OCI-LY3 (cell line): ENCODE results near the gene RASL12.

Experiments
- H2AFZ ChIP-seq: fragments of 200-600, 300-600 bp; shearing (Covaris generic); 2 replicates; pipeline ENCODE4 v1.6.0; 2014; ENCODE audit warnings: antibody characterized with exemption, low read depth, low read length
- H3K27ac ChIP-seq: fragments of 200-600, 300-600 bp; sonication (generic); 2 replicates; pipeline ENCODE4 v1.5.1; 2014; ENCODE audit warnings: mild to moderate bottlenecking, low read length, moderate library complexity, mixed read lengths
- H3K27me3 ChIP-seq: fragments of 200-600, 300-600 bp; sonication (generic); 2 replicates; pipeline ENCODE4 v1.6.1; 2014; ENCODE audit warnings: low read depth, low read length, mixed read lengths
- H3K36me3 ChIP-seq: fragments of 200-600, 300-600 bp; sonication (generic); replicated peaks from 2 replicates; pipeline ENCODE3; 2014; ENCODE audit warnings: low read depth, low read length, mixed read lengths
- H3K4me1 ChIP-seq: fragments of 300-600, 200-600 bp; sonication (generic); 2 replicates; pipeline ENCODE4 v1.6.1; 2014; ENCODE audit warnings: low read length, mixed read lengths
- H3K4me2 ChIP-seq: fragments of 200-600, 300-600 bp; sonication (generic); 2 replicates; pipeline ENCODE4 v1.6.1; 2014; ENCODE audit warnings: low read length, mixed read lengths
- H3K4me3 ChIP-seq: fragments of 300-600, 200-600 bp; sonication (generic); 2 replicates; pipeline ENCODE4 v1.5.1; 2014; ENCODE audit warnings: antibody characterized with exemption, mild to moderate bottlenecking, low read length, moderate library complexity
- H3K79me2 ChIP-seq: fragments of 300-600, 200-600 bp; shearing (Covaris generic); 2 replicates; pipeline ENCODE4 v1.6.1; 2014; ENCODE audit warnings: mild to moderate bottlenecking, low read length, mixed read lengths
- H3K9ac ChIP-seq: fragments of 300-600, 200-600 bp; shearing (Covaris generic); 2 replicates; pipeline ENCODE4 v1.6.0; 2014; ENCODE audit warnings: mild to moderate bottlenecking, low read length, moderate library complexity
- H3K9me3 ChIP-seq: fragments of 200-600, 300-600 bp; shearing (Covaris generic); 2 replicates; pipeline ENCODE4 v1.6.1; 2014; ENCODE audit warnings: low read length, mixed read lengths; ENCODE audit not compliant: insufficient read depth
- H4K20me1 ChIP-seq: fragments of 200-600, 300-600 bp; sonication (generic); 2 replicates; pipeline ENCODE4 v1.6.1; 2016; ENCODE audit warnings: low read length, mixed read lengths; ENCODE audit not compliant: insufficient read depth
- EZH2phosphoT487 ChIP-seq: fragments of 200-600 bp; shearing (Covaris generic); IDR thresholded peaks from 2 replicates; pipeline ENCODE4 v1.6.1; 2018; ENCODE audit warnings: antibody characterized with exemption, mixed run types, low read depth
- TF ChIP-seq, protein P1 (sequence below): fragments of 200-600, 300-600 bp; sonication (generic); IDR thresholded peaks from 2 replicates; pipeline ENCODE4 v1.5.1; 2014; ENCODE audit warnings: antibody characterized with exemption, low read length, low read depth

Gene RASL12

DNA sequence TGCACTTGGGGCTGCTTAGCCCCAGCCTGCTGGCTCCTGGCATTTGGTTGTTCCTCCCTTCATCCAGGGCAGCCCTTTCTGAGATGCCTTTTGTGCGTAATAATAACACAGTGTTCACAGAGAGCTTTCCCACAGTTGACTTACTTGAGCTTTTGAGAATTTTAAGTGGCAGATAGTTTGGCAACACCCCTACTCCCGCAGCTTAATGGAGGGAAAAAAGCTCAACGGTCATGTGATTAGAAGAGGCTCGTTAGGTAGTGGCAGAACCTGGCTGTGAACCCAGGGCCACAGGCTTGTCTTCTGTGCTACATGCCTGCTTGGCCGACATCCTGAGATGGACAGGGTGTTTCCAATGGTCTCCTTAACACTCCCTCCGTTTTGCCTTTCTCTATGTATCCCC, 13.5 kb upstream of the RASL12 start:
- no peak overlapping the region for H3K4me3 ChIP-seq
- H2AFZ ChIP-seq, result no peak overlapping the region
- H3K4me2 ChIP-seq, result no peak overlapping the region
- H3K9ac ChIP-seq, result no peak overlapping the region
- no peaks in the 10 kb centered on the region for H3K4me1 ChIP-seq
- TF ChIP-seq, protein P1, sequence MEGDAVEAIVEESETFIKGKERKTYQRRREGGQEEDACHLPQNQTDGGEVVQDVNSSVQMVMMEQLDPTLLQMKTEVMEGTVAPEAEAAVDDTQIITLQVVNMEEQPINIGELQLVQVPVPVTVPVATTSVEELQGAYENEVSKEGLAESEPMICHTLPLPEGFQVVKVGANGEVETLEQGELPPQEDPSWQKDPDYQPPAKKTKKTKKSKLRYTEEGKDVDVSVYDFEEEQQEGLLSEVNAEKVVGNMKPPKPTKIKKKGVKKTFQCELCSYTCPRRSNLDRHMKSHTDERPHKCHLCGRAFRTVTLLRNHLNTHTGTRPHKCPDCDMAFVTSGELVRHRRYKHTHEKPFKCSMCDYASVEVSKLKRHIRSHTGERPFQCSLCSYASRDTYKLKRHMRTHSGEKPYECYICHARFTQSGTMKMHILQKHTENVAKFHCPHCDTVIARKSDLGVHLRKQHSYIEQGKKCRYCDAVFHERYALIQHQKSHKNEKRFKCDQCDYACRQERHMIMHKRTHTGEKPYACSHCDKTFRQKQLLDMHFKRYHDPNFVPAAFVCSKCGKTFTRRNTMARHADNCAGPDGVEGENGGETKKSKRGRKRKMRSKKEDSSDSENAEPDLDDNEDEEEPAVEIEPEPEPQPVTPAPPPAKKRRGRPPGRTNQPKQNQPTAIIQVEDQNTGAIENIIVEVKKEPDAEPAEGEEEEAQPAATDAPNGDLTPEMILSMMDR, result no peak
- TF ChIP-seq EZH2phosphoT487, result no peak
- peaks cover 46% of the 10 kb centered on the region for H3K27me3 ChIP-seq
- H3K9me3 ChIP-seq, result no peaks in the 10 kb centered on the region
- H3K36me3 ChIP-seq, result no peaks in the 10 kb centered on the region
- H4K20me1 ChIP-seq, result no peaks in the 10 kb centered on the region
- H3K27ac ChIP-seq, result no peak overlapping the region
- H3K79me2 ChIP-seq, result no peaks in the 10 kb centered on the region

DNA sequence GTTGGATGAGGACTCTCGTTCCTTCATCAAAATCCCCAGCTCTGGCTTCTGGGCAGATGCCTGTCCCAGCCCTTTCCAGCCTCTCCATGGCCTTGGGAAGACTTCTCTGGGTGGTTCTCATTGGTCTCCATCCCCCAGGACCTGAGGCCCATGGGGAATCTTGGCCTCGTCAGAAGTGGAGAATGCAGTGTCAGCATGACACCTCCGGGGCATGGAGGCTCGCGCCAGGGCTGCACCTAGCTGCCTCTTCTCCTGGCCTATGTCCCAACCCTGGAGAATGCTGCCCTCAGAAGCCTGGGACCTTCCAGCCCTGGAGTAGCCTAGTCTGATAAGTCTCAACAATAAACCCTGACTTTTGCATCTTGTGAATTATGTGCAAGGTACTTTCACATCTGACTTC, 11.8 kb upstream of the RASL12 start:
- Histone ChIP-seq H4K20me1 (no peaks in the 10 kb centered on the region), H3K79me2 (no peaks in the 10 kb centered on the region), H3K4me2 (no peak overlapping the region), H3K4me1 (peaks cover under 1% of the 10 kb centered on the region; the same call in 1 of the 2 replicates), H3K9ac (no peak overlapping the region), H3K4me3 (no peak overlapping the region), H3K27ac (no peak overlapping the region), H3K9me3 (no peaks in the 10 kb centered on the region), H2AFZ (no peak overlapping the region), H3K27me3 (peaks cover 39% of the 10 kb centered on the region), H3K36me3 (no peaks in the 10 kb centered on the region)
- no peak for TF ChIP-seq EZH2phosphoT487
- TF ChIP-seq, protein P1, result no peak

DNA sequence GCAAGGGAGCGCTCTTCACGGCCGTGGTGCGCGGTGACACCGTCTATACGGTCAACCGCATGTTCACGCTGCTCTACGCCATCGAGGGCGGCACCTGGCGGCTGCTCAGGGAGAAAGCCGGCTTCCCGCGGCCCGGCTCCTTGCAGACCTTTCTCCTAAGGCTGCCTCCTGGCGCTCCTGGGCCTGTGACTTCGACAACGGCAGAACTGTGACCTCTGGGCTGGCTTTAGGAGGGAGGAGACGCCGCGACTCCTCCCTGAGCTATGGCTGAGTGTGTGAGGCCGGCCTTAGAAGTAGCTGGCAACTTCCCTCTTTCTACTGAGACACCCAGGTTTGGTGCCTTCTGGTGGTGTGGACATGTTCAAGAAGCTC, 10.2 kb upstream of the RASL12 start:
- Histone ChIP-seq H4K20me1 (no peaks in the 10 kb centered on the region), H2AFZ (no peak overlapping the region), H3K4me2 (no peak overlapping the region), H3K4me1 (peaks cover 7% of the 10 kb centered on the region), H3K27ac (no peak overlapping the region), H3K4me3 (no peak overlapping the region), H3K9me3 (no peaks in the 10 kb centered on the region), H3K27me3 (peaks cover 23% of the 10 kb centered on the region), H3K36me3 (no peaks in the 10 kb centered on the region), H3K9ac (no peak overlapping the region), H3K79me2 (no peaks in the 10 kb centered on the region)
- TF ChIP-seq, protein P1, result no peak
- TF ChIP-seq EZH2phosphoT487, result no peak

DNA sequence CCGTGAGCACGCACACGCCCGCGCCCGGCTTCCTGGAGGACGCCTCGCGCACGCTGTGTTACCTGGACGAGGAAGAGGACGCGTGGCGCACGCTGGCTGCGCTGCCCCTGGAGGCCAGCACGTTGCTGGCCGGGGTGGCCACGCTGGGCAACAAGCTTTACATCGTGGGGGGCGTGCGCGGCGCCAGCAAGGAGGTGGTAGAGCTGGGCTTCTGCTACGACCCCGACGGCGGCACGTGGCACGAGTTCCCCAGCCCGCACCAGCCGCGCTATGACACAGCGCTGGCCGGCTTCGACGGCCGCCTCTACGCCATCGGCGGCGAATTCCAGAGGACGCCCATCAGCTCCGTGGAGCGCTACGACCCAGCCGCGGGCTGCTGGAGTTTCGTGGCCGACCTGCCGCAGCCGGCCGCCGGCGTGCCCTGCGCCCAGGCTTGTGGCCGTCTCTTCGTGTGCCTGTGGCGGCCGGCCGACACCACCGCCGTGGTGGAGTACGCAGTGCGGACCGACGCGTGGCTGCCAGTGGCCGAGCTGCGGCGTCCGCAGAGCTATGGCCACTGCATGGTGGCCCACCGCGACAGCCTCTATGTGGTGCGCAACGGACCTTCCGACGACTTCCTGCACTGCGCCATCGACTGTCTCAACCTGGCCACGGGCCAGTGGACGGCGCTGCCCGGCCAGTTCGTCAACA, 9.6 kb upstream of the RASL12 start:
- TF ChIP-seq EZH2phosphoT487, result no peak
- TF ChIP-seq, protein P1, result no peak
- Histone ChIP-seq H2AFZ (no peak overlapping the region), H3K4me2 (no peak overlapping the region), H3K4me3 (no peak overlapping the region), H3K27me3 (peaks cover 17% of the 10 kb centered on the region), H3K27ac (no peak overlapping the region), H3K4me1 (peaks cover 7% of the 10 kb centered on the region), H4K20me1 (no peaks in the 10 kb centered on the region), H3K36me3 (no peaks in the 10 kb centered on the region), H3K79me2 (no peaks in the 10 kb centered on the region), H3K9me3 (no peaks in the 10 kb centered on the region), H3K9ac (no peak overlapping the region)
